Osteoblast (primary cell): ENCODE results near the gene WNT8A. TPM values are rescaled to one million over a fixed set of nuclear protein-coding genes. Genes with fewer than 3 reads are reported as not detected.

ENCODE experiments used
- DNase-seq: peaks from one replicate; pipeline ENCODE4 v3.0.0; 2011; ENCODE audit warnings: low spot score, mixed read lengths; ENCODE audit not compliant: insufficient read length; ENCODE audit errors: missing footprints
- H2AFZ ChIP-seq: 2 replicates; pipeline ENCODE4 v1.6.0; 2011; ENCODE audit warnings: mild to moderate bottlenecking, low read length
- H3K27ac ChIP-seq: 2 replicates; pipeline ENCODE4 v1.5.1; 2011; ENCODE audit warnings: mild to moderate bottlenecking, low read depth, low read length, moderate library complexity
- H3K27me3 ChIP-seq: 2 replicates; pipeline ENCODE4 v1.6.0; 2012; ENCODE audit warnings: mild to moderate bottlenecking, control low read depth, inconsistent platforms, low read length, moderate library complexity; ENCODE audit not compliant: insufficient read depth
- H3K36me3 ChIP-seq: 2 replicates; pipeline ENCODE4 v1.5.1; 2011; ENCODE audit warnings: mild to moderate bottlenecking, low read length, control low read depth, moderate library complexity; ENCODE audit not compliant: insufficient read depth
- H3K4me1 ChIP-seq: 2 replicates; pipeline ENCODE4 v1.5.1; 2011; ENCODE audit warnings: mild to moderate bottlenecking, low read length, control low read depth, moderate library complexity; ENCODE audit not compliant: insufficient read depth
- H3K4me2 ChIP-seq: 2 replicates; pipeline ENCODE4 v1.6.0; 2011; ENCODE audit warnings: mild to moderate bottlenecking, low read length; ENCODE audit not compliant: insufficient read depth
- H3K4me3 ChIP-seq: fragments of 200-600 bp; sonication (generic); 3 replicates; pipeline ENCODE4 v1.5.1; 2012; ENCODE audit warnings: mild to moderate bottlenecking, low read length, inconsistent platforms; ENCODE audit not compliant: insufficient read depth
- H3K79me2 ChIP-seq: 2 replicates; pipeline ENCODE4 v1.6.0; 2012; ENCODE audit warnings: mild to moderate bottlenecking, low read length, control low read depth, inconsistent platforms; ENCODE audit not compliant: insufficient read depth
- H3K9me3 ChIP-seq: 2 replicates; pipeline ENCODE4 v1.5.1; 2011; ENCODE audit warnings: low read depth, low read length, control low read depth
- H4K20me1 ChIP-seq: 2 replicates; pipeline ENCODE4 v1.6.0; 2012; ENCODE audit warnings: mild to moderate bottlenecking, low read length, control low read depth; ENCODE audit not compliant: insufficient read depth
- total RNA-seq: library from RNA; depleted of rRNA; stranded (reverse); fragments of >200 nt; gene quantifications from 2 replicates; pipeline ENCODE4 v1.2.3, GENCODE V29; 2012
- TF ChIP-seq, protein P1 (sequence below): IDR thresholded peaks from 2 replicates; pipeline ENCODE4 v1.5.1; 2011; ENCODE audit warnings: mild to moderate bottlenecking, low read depth, low read length, moderate library complexity; ENCODE audit errors: extremely low read depth

WNT8A gene
- total RNA-seq, 1 donor: not detected

DNA sequence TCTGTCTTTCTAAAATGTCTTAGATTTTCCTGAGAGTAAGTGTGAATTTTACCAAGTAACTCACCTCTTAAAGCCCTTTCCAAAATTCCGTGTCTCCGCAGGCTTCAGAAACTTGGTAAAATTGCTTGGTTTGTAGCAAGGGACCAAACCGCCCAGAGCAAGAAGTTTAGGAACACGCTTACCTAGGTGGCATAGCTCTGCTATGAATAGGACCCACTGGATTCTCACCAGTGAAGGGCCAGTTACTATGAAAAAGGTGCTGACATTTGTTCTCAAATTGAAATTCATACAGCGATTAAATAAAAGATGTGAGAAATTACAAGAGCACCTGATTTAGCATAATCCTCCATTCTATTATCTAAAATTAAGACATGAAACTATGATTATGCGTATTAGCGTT is 48.7 kb downstream of the WNT8A start:
- Histone ChIP-seq H3K4me3 (no peak overlapping the region), H3K36me3 (no peaks in the 10 kb centered on the region), H3K27ac (no peak overlapping the region), H3K27me3 (no peaks in the 10 kb centered on the region), H4K20me1 (no peaks in the 10 kb centered on the region), H3K4me2 (peak overlapping the region; percentile 65), H3K4me1 (no peaks in the 10 kb centered on the region), H3K9me3 (no peaks in the 10 kb centered on the region), H3K79me2 (no peaks in the 10 kb centered on the region), H2AFZ (no peak overlapping the region)
- TF ChIP-seq, protein P1, sequence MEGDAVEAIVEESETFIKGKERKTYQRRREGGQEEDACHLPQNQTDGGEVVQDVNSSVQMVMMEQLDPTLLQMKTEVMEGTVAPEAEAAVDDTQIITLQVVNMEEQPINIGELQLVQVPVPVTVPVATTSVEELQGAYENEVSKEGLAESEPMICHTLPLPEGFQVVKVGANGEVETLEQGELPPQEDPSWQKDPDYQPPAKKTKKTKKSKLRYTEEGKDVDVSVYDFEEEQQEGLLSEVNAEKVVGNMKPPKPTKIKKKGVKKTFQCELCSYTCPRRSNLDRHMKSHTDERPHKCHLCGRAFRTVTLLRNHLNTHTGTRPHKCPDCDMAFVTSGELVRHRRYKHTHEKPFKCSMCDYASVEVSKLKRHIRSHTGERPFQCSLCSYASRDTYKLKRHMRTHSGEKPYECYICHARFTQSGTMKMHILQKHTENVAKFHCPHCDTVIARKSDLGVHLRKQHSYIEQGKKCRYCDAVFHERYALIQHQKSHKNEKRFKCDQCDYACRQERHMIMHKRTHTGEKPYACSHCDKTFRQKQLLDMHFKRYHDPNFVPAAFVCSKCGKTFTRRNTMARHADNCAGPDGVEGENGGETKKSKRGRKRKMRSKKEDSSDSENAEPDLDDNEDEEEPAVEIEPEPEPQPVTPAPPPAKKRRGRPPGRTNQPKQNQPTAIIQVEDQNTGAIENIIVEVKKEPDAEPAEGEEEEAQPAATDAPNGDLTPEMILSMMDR: no peak
- DNase-seq: no peak

DNA sequence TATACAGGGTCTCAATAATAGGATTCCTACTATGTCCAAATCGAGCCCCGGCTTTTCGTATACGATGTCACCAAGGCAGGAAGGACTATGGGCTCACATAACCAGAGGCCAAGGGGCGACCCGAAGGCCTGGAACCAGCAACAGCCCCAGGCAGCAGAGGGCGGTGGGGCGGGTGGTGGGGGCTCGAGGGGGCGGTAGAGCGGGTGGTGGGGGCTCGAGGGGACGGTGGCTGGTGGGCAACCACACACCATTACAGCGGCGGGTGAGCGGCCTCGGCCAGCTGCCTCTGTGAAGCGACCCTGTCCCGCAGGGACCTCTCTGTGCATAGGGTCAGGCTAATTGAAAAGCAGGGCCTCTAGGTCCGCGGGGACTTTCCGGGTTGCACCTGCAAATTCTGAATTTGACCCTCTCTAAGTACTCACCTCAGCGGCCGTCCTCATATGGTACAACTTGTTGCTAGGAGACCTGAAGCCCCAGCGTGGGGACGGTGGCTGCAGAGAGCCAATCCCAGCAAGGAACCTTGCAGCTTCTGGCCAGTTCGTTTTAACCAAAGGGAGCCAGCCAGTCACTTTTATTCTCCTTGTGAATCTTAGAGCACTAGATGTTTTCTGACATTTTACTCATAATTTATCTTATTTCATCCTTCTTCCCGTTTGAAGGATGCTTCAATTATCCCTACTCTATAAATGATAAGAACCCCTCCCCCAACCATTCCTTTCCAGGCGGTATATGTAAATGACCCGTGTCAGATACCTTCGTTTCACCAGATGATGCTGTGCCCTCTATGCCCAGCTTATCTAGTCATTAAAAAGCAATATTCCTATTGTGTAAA is 55.3 kb downstream of the WNT8A start, which contains the start of gene NME5:
Gene NME5 (minus strand): TSS at position 480 of the 832 bp plus-strand sequence. CDS start 648 bp downstream, outside the sequence.
- Histone ChIP-seq H3K4me2 (peak within 1 kb of the TSS; percentile 79), H3K4me1 (no peaks in the 10 kb centered on the region), H3K27me3 (no peaks in the 10 kb centered on the region), H4K20me1 (no peaks in the 10 kb centered on the region), H3K9me3 (no peaks in the 10 kb centered on the region), H3K4me3 (peak within 1 kb of the TSS; percentile 81), H3K36me3 (no peaks in the 10 kb centered on the region), H3K79me2 (no peaks in the 10 kb centered on the region), H3K27ac (no peak within 1 kb of the TSS), H2AFZ (peak within 1 kb of the TSS; percentile 98)
- DNase-seq: peak; percentile 90
- TF ChIP-seq, protein P1: no peak

DNA sequence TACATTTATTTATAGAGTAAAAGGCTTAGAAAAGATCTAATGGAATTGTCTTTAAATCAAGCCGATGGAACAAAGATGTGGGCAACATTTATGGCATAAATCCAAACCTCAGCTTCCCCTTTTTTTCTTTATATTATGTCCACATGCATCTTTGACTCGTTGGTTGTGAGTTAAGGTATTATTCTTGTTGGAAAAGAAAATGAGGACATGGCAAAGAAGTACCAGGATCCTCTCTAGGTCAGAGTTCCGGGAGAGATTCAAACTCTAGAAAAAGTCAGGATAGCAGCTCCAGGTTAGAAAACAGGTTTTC is 55.9 kb downstream of the WNT8A start:
- peak overlapping the region; percentile 98 for H2AFZ ChIP-seq
- H3K27ac ChIP-seq: no peak overlapping the region
- no peaks in the 10 kb centered on the region for H3K27me3 ChIP-seq
- DNase-seq: no peak
- no peaks in the 10 kb centered on the region for H3K9me3 ChIP-seq
- peak overlapping the region; percentile 81 for H3K4me3 ChIP-seq
- no peaks in the 10 kb centered on the region for H3K36me3 ChIP-seq
- H3K4me1 ChIP-seq: no peaks in the 10 kb centered on the region
- no peaks in the 10 kb centered on the region for H4K20me1 ChIP-seq
- TF ChIP-seq, protein P1: no peak
- H3K79me2 ChIP-seq: no peaks in the 10 kb centered on the region
- peak overlapping the region; percentile 79 for H3K4me2 ChIP-seq

DNA sequence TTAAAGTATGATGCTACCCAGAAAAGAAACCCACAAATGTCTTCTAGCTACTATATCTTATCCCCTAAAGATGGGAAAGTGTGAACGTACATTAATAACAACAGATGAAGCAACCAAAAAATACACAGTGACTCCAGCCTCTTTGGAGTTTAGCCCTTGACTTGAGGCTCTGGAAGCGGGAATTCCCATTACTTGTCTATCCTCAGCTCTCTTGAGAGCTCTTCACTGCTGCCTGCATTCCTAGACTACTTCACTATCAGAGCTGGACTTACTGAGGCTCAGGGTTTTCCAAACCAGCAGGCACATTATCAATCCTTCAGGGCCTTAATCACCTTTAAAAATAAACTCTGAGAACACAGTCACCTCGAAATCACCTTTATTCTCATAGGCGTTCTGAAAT is 56.4 kb downstream of the WNT8A start:
- TF ChIP-seq, protein P1: no peak
- DNase-seq: no peak
- Histone ChIP-seq H3K4me3 (no peak overlapping the region), H3K27ac (no peak overlapping the region), H4K20me1 (no peaks in the 10 kb centered on the region), H3K9me3 (no peaks in the 10 kb centered on the region), H3K4me2 (no peak overlapping the region), H3K36me3 (no peaks in the 10 kb centered on the region), H3K79me2 (no peaks in the 10 kb centered on the region), H3K4me1 (no peaks in the 10 kb centered on the region), H3K27me3 (no peaks in the 10 kb centered on the region), H2AFZ (peak overlapping the region; percentile 41)
